Small intestine (tissue), 7 donors: ENCODE results near the gene MEIS2. TPM values are rescaled to one million over a fixed set of nuclear protein-coding genes. Genes with fewer than 3 reads are reported as not detected.
"Not testable (repeated sequence)": the region's sequence is repeated elsewhere in the genome, so short reads cannot be mapped to it uniquely, and the experiment has no call there.

ENCODE experiments used
- DNase-seq, 2 donors: peaks; one replicate each; pipeline versions ENCODE4 v3.0.0 to v3.0.0-alpha.2; 2013
- FAIRE-seq: peaks from 2 replicates; lab custom pipeline; 2012; peaks lifted over from hg19 to GRCh38; lab: Jason Lieb, UNC
- H3K27ac ChIP-seq, 3 donors: one replicate each; pipeline ENCODE4 v1.5.1; 2013; ENCODE audit warnings: low read length in 2 of 3, mild to moderate bottlenecking in 2 of 3, control low read depth in 1 of 3, inconsistent platforms in 1 of 3, low read depth in 1 of 3, moderate library complexity in 1 of 3
- H3K27me3 ChIP-seq, 3 donors: one replicate each; pipeline ENCODE4 v1.6.1; 2013; ENCODE audit warnings: low read length in 3 of 3, inconsistent platforms in 1 of 3; ENCODE audit not compliant: control insufficient read depth in 3 of 3, insufficient read depth in 3 of 3
- H3K36me3 ChIP-seq, 3 donors: one replicate each; pipeline ENCODE4 v1.6.1; 2013; ENCODE audit warnings: low read length in 3 of 3, inconsistent platforms in 1 of 3, low read depth in 1 of 3, mild to moderate bottlenecking in 1 of 3, moderate library complexity in 1 of 3; ENCODE audit not compliant: control insufficient read depth in 3 of 3, insufficient read depth in 2 of 3
- H3K4me1 ChIP-seq, 3 donors: one replicate each; pipeline ENCODE4 v1.6.1; 2013; ENCODE audit warnings: low read length in 2 of 3, inconsistent platforms in 1 of 3, low read depth in 1 of 3, mild to moderate bottlenecking in 1 of 3, moderate library complexity in 1 of 3; ENCODE audit not compliant: control insufficient read depth in 3 of 3, insufficient read depth in 2 of 3
- H3K4me3 ChIP-seq, 3 donors: one replicate each; pipeline ENCODE4 v1.5.1; 2013; ENCODE audit warnings: low read length in 3 of 3, control low read depth in 1 of 3, inconsistent platforms in 1 of 3, low read depth in 1 of 3, mild to moderate bottlenecking in 1 of 3, moderate library complexity in 1 of 3
- H3K9me3 ChIP-seq, 2 donors: one replicate each; pipeline ENCODE4 v1.6.1; 2013; ENCODE audit warnings: low read depth in 1 of 2, low read length in 1 of 2; ENCODE audit not compliant: control insufficient read depth in 2 of 2, insufficient read depth in 1 of 2
- WGBS, 3 donors: extraction: QIAGEN DNeasy Blood & Tissue Kit; methylation state at CpG; one replicate each; pipeline ENCODE4 v1.1.7; 2013; 5-methylcytosine and 5-hydroxymethylcytosine counted together
- polyA plus RNA-seq, 4 donors: library from polyadenylated mRNA; stranded (reverse) in 3 of 4; unstranded in 1 of 4; fragments of 200-250 nt in 3 of 4; fragments of 120-200 nt in 1 of 4; gene quantifications; one replicate each; pipeline versions ENCODE4 v1.2.1 to v1.2.3, GENCODE V29; 2013
- donor health status: healthy with polysubstance abuse.
- donor health status: control.
- donor health status: control.
- donor health status: Bipolar disorder and iron deficiency.
- donor health status: healthy.

Gene MEIS2
- polyA plus RNA-seq, 4 donors = 5.4 to 13.2 (median 10.2) TPM

- H3K27me3 ChIP-seq = no peaks in the 10 kb centered on the region
- DNase-seq (no peak), FAIRE-seq (no peak)
- WGBS, 3 donors = 87 to 89% (median 88%) methylated on average over 8 of the region's 8 CpGs
- no peaks in the 10 kb centered on the region for H3K4me1 ChIP-seq
- no peak overlapping the region for H3K4me3 ChIP-seq
- no peaks in the 10 kb centered on the region for H3K36me3 ChIP-seq
- H3K9me3 ChIP-seq = no peaks in the 10 kb centered on the region
- no peak overlapping the region for H3K27ac ChIP-seq
Observed at GRCh38 chr15:36994790-36995189, 105.6 kb downstream of the MEIS2 start.

- WGBS, 3 donors = 84 to 91% (median 87%) methylated on average over 5 of the region's 5 CpGs
- no peak for DNase-seq
Observed at GRCh38 chr15:36992454-36992853, 107.9 kb downstream of the MEIS2 start.

GRCh38 chr15:36988947-36989346 lies 111.4 kb downstream of the MEIS2 start:
- Histone ChIP-seq H3K4me1 (no peaks in the 10 kb centered on the region), H3K27ac (no peak overlapping the region), H3K36me3 (no peaks in the 10 kb centered on the region), H3K9me3 (no peaks in the 10 kb centered on the region), H3K4me3 (no peak overlapping the region), H3K27me3 (no peaks in the 10 kb centered on the region)
- FAIRE-seq (no peak), DNase-seq (no peak)

More at GRCh38 chr15:36992454-36992853, 107.9 kb downstream of the MEIS2 start:
- Histone ChIP-seq H3K36me3 (no peaks in the 10 kb centered on the region), H3K9me3 (no peaks in the 10 kb centered on the region), H3K27ac (no peak overlapping the region), H3K27me3 (no peaks in the 10 kb centered on the region), H3K4me3 (no peak overlapping the region), H3K4me1 (no peaks in the 10 kb centered on the region)
- no peak for FAIRE-seq

- no peak overlapping the region for H3K27ac ChIP-seq
- FAIRE-seq (no peak), DNase-seq (no peak)
- peaks cover 0 to 3% of the 10 kb centered on the region in 2 donors for H3K9me3 ChIP-seq
- H3K36me3 ChIP-seq = no peaks in the 10 kb centered on the region
- H3K27me3 ChIP-seq = no peaks in the 10 kb centered on the region
- no peaks in the 10 kb centered on the region for H3K4me1 ChIP-seq
- H3K4me3 ChIP-seq = no peak overlapping the region
Observed at GRCh38 chr15:36982430-36982829, 117.9 kb downstream of the MEIS2 start.

- H3K4me1 ChIP-seq, H3K36me3 ChIP-seq, H3K4me3 ChIP-seq, H3K27ac ChIP-seq, H3K27me3 ChIP-seq, DNase-seq, H3K9me3 ChIP-seq, FAIRE-seq: not testable (repeated sequence)
- 90 to 97% (median 94%) methylated on average over 2 of the region's 2 CpGs for WGBS, 3 donors
Observed at GRCh38 chr15:36980281-36980680, 120.1 kb downstream of the MEIS2 start.

GRCh38 chr15:36978625-36979024 lies 121.7 kb downstream of the MEIS2 start:
- WGBS, 3 donors = 81 to 96% (median 86%) methylated on average over 1 of the region's 1 CpG
- peaks cover 0 to 3% of the 10 kb centered on the region in 2 donors for H3K9me3 ChIP-seq
- no peak for DNase-seq
- no peak overlapping the region for H3K4me3 ChIP-seq
- FAIRE-seq = no peak
- H3K27ac ChIP-seq = no peak overlapping the region
- H3K27me3 ChIP-seq = no peaks in the 10 kb centered on the region
- no peaks in the 10 kb centered on the region for H3K4me1 ChIP-seq
- no peaks in the 10 kb centered on the region for H3K36me3 ChIP-seq

GRCh38 chr15:36978126-36978525 lies 122.2 kb downstream of the MEIS2 start:
- Histone ChIP-seq H3K4me1 (no peaks in the 10 kb centered on the region), H3K27ac (no peak overlapping the region), H3K4me3 (no peak overlapping the region), H3K36me3 (no peaks in the 10 kb centered on the region), H3K9me3 (peaks cover 0 to 3% of the 10 kb centered on the region in 2 donors), H3K27me3 (no peaks in the 10 kb centered on the region)
- DNase-seq (no peak), FAIRE-seq (no peak)
- WGBS, 3 donors = 83 to 94% (median 93%) methylated on average over 1 of the region's 1 CpG

- no peak for DNase-seq
- no peaks in the 10 kb centered on the region for H3K36me3 ChIP-seq
- no peaks in the 10 kb centered on the region for H3K4me1 ChIP-seq
- H3K9me3 ChIP-seq = peaks cover 0 to 3% of the 10 kb centered on the region in 2 donors
- no peak overlapping the region for H3K27ac ChIP-seq
- no peak for FAIRE-seq
- H3K4me3 ChIP-seq = no peak overlapping the region
- no peaks in the 10 kb centered on the region for H3K27me3 ChIP-seq
Observed at GRCh38 chr15:36977659-36978058, 122.7 kb downstream of the MEIS2 start.

GRCh38 chr15:36972704-36973103 lies 127.6 kb downstream of the MEIS2 start:
- 87 to 91% (median 91%) methylated on average over 3 of the region's 3 CpGs for WGBS, 3 donors
- FAIRE-seq = no peak
- Histone ChIP-seq H3K36me3 (no peaks in the 10 kb centered on the region), H3K4me3 (no peak overlapping the region), H3K27me3 (peaks cover 0 to 4% (median 0%) of the 10 kb centered on the region in 3 donors), H3K4me1 (no peaks in the 10 kb centered on the region), H3K27ac (no peak overlapping the region), H3K9me3 (no peaks in the 10 kb centered on the region)
- no peak for DNase-seq
